GM23338 (cell line): ENCODE data around the gene CADPS2. TPM values are rescaled to one million over a fixed set of nuclear protein-coding genes. Genes with fewer than 3 reads are reported as not detected.

Experiments used
- ATAC-seq: fragments of 200-7000 bp; cut with Tn5 transposase; 3 replicates; pipeline ENCODE4 v1.9.1; 2020
- DNase-seq: peaks from one replicate; pipeline ENCODE4 v3.0.0-alpha.2; 2015; ENCODE audit warnings: low spot score
- H2AFZ ChIP-seq: fragments of 200-600 bp; sonication (generic); 2 replicates; pipeline ENCODE4 v1.8.0; 2016; ENCODE audit warnings: antibody characterized with exemption, mild to moderate bottlenecking, moderate library complexity
- H3F3A ChIP-seq: fragments of 200-600 bp; sonication (generic); replicated peaks from 2 replicates; pipeline ENCODE4 v1.8.0; 2017; ENCODE audit warnings: antibody characterized with exemption, mixed run types, low read depth
- H3K27ac ChIP-seq: fragments of 200-600 bp; sonication (generic); 2 replicates; pipeline ENCODE4 v1.6.1; 2016; ENCODE audit warnings: low read depth
- H3K27me3 ChIP-seq: fragments of 200-600 bp; sonication (generic); 2 replicates; pipeline ENCODE4 v1.8.0; 2016; ENCODE audit warnings: mild to moderate bottlenecking, mixed run types, moderate library complexity; ENCODE audit not compliant: insufficient read depth
- H3K36me3 ChIP-seq: fragments of 200-600 bp; sonication (generic); 2 replicates; pipeline ENCODE4 v1.8.0; 2016; ENCODE audit warnings: mild to moderate bottlenecking; ENCODE audit not compliant: insufficient read depth
- H3K4me1 ChIP-seq: fragments of 200-600 bp; sonication (generic); 2 replicates; pipeline ENCODE4 v1.8.0; 2016; ENCODE audit warnings: mild to moderate bottlenecking, moderate library complexity; ENCODE audit not compliant: insufficient read depth
- H3K4me2 ChIP-seq: fragments of 200-600 bp; sonication (generic); 2 replicates; pipeline ENCODE4 v1.7.1; 2017; ENCODE audit warnings: mixed run types
- H3K4me3 ChIP-seq: fragments of 200-600 bp; sonication (generic); 2 replicates; pipeline ENCODE4 v1.6.1; 2016; ENCODE audit warnings: mixed run types
- H3K79me2 ChIP-seq: fragments of 200-600 bp; sonication (generic); replicated peaks from 2 replicates; pipeline ENCODE4 v1.8.0; 2017; ENCODE audit warnings: mild to moderate bottlenecking; ENCODE audit not compliant: insufficient read depth
- H3K9me2 ChIP-seq: fragments of 200-600 bp; sonication (generic); 2 replicates; pipeline ENCODE4 v1.8.0; 2017; ENCODE audit not compliant: insufficient read depth
- H4K20me1 ChIP-seq: fragments of 200-600 bp; sonication (generic); replicated peaks from 2 replicates; pipeline ENCODE4 v1.8.0; 2017; ENCODE audit warnings: mild to moderate bottlenecking; ENCODE audit not compliant: insufficient read depth
- H3K27ac Mint-ChIP-seq: 2 replicates; pipeline ENCODE4 v1.8.0; 2020; ENCODE audit warnings: inconsistent platforms, mild to moderate bottlenecking, moderate library complexity, mixed read lengths
- H3K27me3 Mint-ChIP-seq: 3 replicates; pipeline ENCODE4 v1.8.0; 2022; ENCODE audit warnings: low read depth, mild to moderate bottlenecking, moderate library complexity, mixed read lengths, inconsistent platforms; ENCODE audit not compliant: insufficient read depth, poor library complexity
- H3K36me3 Mint-ChIP-seq: 3 replicates; pipeline ENCODE4 v1.8.0; 2021; ENCODE audit warnings: low read depth, mild to moderate bottlenecking, inconsistent platforms, moderate library complexity, mixed read lengths
- H3K4me1 Mint-ChIP-seq: 3 replicates; pipeline ENCODE4 v1.8.0; 2020; ENCODE audit warnings: mild to moderate bottlenecking, inconsistent platforms, mixed read lengths
- H3K4me3 Mint-ChIP-seq: 3 replicates; pipeline ENCODE4 v1.8.0; 2021; ENCODE audit warnings: moderate library complexity, mild to moderate bottlenecking, inconsistent platforms, mixed read lengths
- H3K9me3 Mint-ChIP-seq: 3 replicates; pipeline ENCODE4 v1.8.0; 2020; ENCODE audit warnings: moderate library complexity, mild to moderate bottlenecking, inconsistent platforms, mixed read lengths
- CREB1 ChIP-seq: fragments of 250-450 bp; sonication (Bioruptor Pico); IDR thresholded peaks from 2 replicates; pipeline ENCODE4 v1.5.0; 2020; ENCODE audit warnings: low read depth, mild to moderate bottlenecking, moderate library complexity
- CTCF ChIP-seq, 2 experiments: fragments of 200-600 bp in 1 of 2; sonication (generic) in 1 of 2; conservative IDR thresholded peaks; 2 replicates each; pipeline versions ENCODE4 v1.5.1 to v1.6.1; 2016 to 2017; ENCODE audit warnings: antibody characterized with exemption in 2 of 2, low read depth in 2 of 2, mild to moderate bottlenecking in 2 of 2, moderate library complexity in 1 of 2
- EZH2 ChIP-seq: fragments of 200-600 bp; sonication (generic); IDR thresholded peaks from one replicate; pipeline ENCODE4 v1.8.0; 2017; ENCODE audit warnings: antibody characterized with exemption, mild to moderate bottlenecking, low read depth; ENCODE audit not compliant: unreplicated experiment
- EZH2phosphoT487 ChIP-seq: fragments of 200-600 bp; sonication (generic); IDR thresholded peaks from one replicate; pipeline ENCODE4 v1.8.1; 2018; ENCODE audit warnings: antibody characterized with exemption; ENCODE audit not compliant: unreplicated experiment
- JUNB ChIP-seq: IDR thresholded peaks from one replicate; pipeline ENCODE4 v1.6.1; 2016; ENCODE audit warnings: antibody characterized with exemption; ENCODE audit not compliant: unreplicated experiment
- NANOG ChIP-seq: IDR thresholded peaks from 2 replicates; pipeline ENCODE4 v1.6.1; 2016; ENCODE audit warnings: antibody characterized with exemption, borderline replicate concordance
- POLR2AphosphoS5 ChIP-seq: IDR thresholded peaks from 2 replicates; pipeline ENCODE4 v1.6.1; 2016; ENCODE audit warnings: antibody characterized with exemption, low read depth
- STAT1 ChIP-seq: IDR thresholded peaks from one replicate; pipeline ENCODE4 v1.6.1; 2016; ENCODE audit warnings: antibody characterized with exemption; ENCODE audit not compliant: unreplicated experiment
- ZNF114 ChIP-seq: fragments of 250-450 bp; sonication (Bioruptor Pico); IDR thresholded peaks from 2 replicates; pipeline ENCODE4 v1.5.0; 2020; ENCODE audit warnings: mild to moderate bottlenecking, moderate library complexity
- ZNF462 ChIP-seq: fragments of 250-450 bp; sonication (Bioruptor Pico); IDR thresholded peaks from 2 replicates; pipeline ENCODE4 v1.5.0; 2020; ENCODE audit warnings: mild to moderate bottlenecking, moderate library complexity
- polyA plus RNA-seq: library from polyadenylated mRNA; unstranded; fragments of >200 nt; fragmentation: Nextera tagmentation; extraction: Ambion mirVana; gene quantifications from 2 replicates; pipeline ENCODE4 v1.2.1, GENCODE V29; 2016
- total RNA-seq: library from RNA; depleted of rRNA; stranded (reverse); fragments of >200 nt; shearing (Covaris generic); gene quantifications from 2 replicates; pipeline ENCODE4 v1.2.3, GENCODE V29; 2014
- TF ChIP-seq, protein P1 (sequence below): IDR thresholded peaks from one replicate; pipeline ENCODE4 v1.6.1; 2018; ENCODE audit warnings: antibody characterized with exemption; ENCODE audit not compliant: unreplicated experiment
- TF ChIP-seq, protein P2 (sequence below): IDR thresholded peaks from 2 replicates; pipeline ENCODE4 v1.6.1; 2016; ENCODE audit warnings: antibody characterized with exemption

Gene CADPS2
- total and polyA plus RNA-seq, 2 experiments from 2014 or later, result 16.3 to 36.9 TPM

DNA sequence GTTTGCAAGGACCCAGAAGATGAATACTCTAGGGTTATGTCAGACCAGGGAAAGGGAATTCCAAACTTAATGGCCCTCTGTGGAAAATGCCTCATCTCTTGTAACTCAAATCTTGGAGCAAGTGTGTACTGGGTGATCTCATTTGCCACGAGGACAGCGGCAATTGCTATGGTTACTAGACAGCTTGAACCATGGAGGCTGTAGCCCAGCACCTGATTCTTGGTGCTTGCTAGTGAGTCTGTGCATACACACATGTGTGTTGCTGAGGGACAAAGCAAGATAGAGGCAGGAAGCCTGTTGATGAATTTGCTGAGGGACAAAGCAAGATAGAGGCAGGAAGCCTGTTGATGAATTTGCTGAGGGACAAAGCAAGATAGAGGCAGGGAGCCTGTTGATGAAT lies 523.1 kb downstream of the CADPS2 start:
- no peaks in the 10 kb centered on the region for H3K27me3 Mint-ChIP-seq
- H3K4me1 Mint-ChIP-seq, result peaks cover 27% of the 10 kb centered on the region
- H3K9me3 Mint-ChIP-seq, result no peaks in the 10 kb centered on the region
- Histone ChIP-seq H3K36me3 (0 out of 2 replicates have a peak, but pooled peaks cover 4% of the 10 kb centered on the region), H3K4me2 (no peak overlapping the region), H3K79me2 (no peaks in the 10 kb centered on the region), H3K9me2 (no peaks in the 10 kb centered on the region), H3K27me3 (no peaks in the 10 kb centered on the region), H3F3A (no peaks in the 10 kb centered on the region), H3K27ac (no peak overlapping the region), H4K20me1 (no peaks in the 10 kb centered on the region), H3K4me1 (peaks cover 15% of the 10 kb centered on the region), H2AFZ (no peak overlapping the region), H3K4me3 (no peak overlapping the region)
- DNase-seq (no peak), ATAC-seq (no peak)
- no peak overlapping the region for H3K4me3 Mint-ChIP-seq
- TF ChIP-seq NANOG, result no peak
- no peak for TF ChIP-seq CREB1 (CRISPR knock-in tag)
- TF ChIP-seq ZNF114 (CRISPR knock-in tag), result no peak
- TF ChIP-seq, protein P1, sequence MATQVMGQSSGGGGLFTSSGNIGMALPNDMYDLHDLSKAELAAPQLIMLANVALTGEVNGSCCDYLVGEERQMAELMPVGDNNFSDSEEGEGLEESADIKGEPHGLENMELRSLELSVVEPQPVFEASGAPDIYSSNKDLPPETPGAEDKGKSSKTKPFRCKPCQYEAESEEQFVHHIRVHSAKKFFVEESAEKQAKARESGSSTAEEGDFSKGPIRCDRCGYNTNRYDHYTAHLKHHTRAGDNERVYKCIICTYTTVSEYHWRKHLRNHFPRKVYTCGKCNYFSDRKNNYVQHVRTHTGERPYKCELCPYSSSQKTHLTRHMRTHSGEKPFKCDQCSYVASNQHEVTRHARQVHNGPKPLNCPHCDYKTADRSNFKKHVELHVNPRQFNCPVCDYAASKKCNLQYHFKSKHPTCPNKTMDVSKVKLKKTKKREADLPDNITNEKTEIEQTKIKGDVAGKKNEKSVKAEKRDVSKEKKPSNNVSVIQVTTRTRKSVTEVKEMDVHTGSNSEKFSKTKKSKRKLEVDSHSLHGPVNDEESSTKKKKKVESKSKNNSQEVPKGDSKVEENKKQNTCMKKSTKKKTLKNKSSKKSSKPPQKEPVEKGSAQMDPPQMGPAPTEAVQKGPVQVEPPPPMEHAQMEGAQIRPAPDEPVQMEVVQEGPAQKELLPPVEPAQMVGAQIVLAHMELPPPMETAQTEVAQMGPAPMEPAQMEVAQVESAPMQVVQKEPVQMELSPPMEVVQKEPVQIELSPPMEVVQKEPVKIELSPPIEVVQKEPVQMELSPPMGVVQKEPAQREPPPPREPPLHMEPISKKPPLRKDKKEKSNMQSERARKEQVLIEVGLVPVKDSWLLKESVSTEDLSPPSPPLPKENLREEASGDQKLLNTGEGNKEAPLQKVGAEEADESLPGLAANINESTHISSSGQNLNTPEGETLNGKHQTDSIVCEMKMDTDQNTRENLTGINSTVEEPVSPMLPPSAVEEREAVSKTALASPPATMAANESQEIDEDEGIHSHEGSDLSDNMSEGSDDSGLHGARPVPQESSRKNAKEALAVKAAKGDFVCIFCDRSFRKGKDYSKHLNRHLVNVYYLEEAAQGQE, result no peak
- TF ChIP-seq STAT1, result no peak
- TF ChIP-seq POLR2AphosphoS5, result no peak
- no peak for TF ChIP-seq EZH2phosphoT487
- TF ChIP-seq EZH2, result no peak
- TF ChIP-seq CTCF (conservative IDR thresholded peaks at IDR 0.05; ENCODE audit: low read depth in 2 of 2), result no peak
- no peak for TF ChIP-seq ZNF462
- no peak for TF ChIP-seq JUNB
- TF ChIP-seq, protein P2, sequence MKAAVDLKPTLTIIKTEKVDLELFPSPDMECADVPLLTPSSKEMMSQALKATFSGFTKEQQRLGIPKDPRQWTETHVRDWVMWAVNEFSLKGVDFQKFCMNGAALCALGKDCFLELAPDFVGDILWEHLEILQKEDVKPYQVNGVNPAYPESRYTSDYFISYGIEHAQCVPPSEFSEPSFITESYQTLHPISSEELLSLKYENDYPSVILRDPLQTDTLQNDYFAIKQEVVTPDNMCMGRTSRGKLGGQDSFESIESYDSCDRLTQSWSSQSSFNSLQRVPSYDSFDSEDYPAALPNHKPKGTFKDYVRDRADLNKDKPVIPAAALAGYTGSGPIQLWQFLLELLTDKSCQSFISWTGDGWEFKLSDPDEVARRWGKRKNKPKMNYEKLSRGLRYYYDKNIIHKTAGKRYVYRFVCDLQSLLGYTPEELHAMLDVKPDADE, result no peak
- no peak overlapping the region for H3K27ac Mint-ChIP-seq
- H3K36me3 Mint-ChIP-seq, result no peaks in the 10 kb centered on the region
